WTC11 (cell line): ENCODE data around the gene SCARB2. TPM values are rescaled to one million over a fixed set of nuclear protein-coding genes. Genes with fewer than 3 reads are reported as not detected.

ENCODE experiments used
- ATAC-seq: fragments of 200-7000 bp; cut with Tn5 transposase; 2 replicates; pipeline ENCODE4 v1.10.0; 2021; ENCODE audit warnings: mild to moderate bottlenecking, moderate library complexity
- CTCF ChIA-PET: fragments of 300-600 bp; sonication (Branson Sonifier 250); formaldehyde crosslinking; loops from one replicate; lab custom pipeline; 2021; ENCODE audit warnings: antibody characterized with exemption; lab: Charles Lee
- POLR2A ChIA-PET: fragments of 350-600 bp; sonication (Branson Sonifier 250); formaldehyde crosslinking; loops from one replicate; lab custom pipeline; 2021; ENCODE audit warnings: antibody characterized with exemption; lab: Charles Lee
- DNase-seq: peaks from one replicate; pipeline ENCODE4 v3.0.0; 2021; ENCODE audit warnings: low spot score
- H3K27ac Mint-ChIP-seq: 2 replicates; pipeline ENCODE4 v1.8.0; 2021; ENCODE audit warnings: mixed read lengths
- H3K27me3 Mint-ChIP-seq: 2 replicates; pipeline ENCODE4 v1.8.0; 2021; ENCODE audit warnings: low read depth, mild to moderate bottlenecking, moderate library complexity, mixed read lengths
- H3K36me3 Mint-ChIP-seq: 2 replicates; pipeline ENCODE4 v1.8.0; 2021; ENCODE audit warnings: mixed read lengths
- H3K4me1 Mint-ChIP-seq: 2 replicates; pipeline ENCODE4 v1.8.0; 2022; ENCODE audit warnings: mixed read lengths
- H3K4me3 Mint-ChIP-seq: 2 replicates; pipeline ENCODE4 v1.8.0; 2021; ENCODE audit warnings: mild to moderate bottlenecking, moderate library complexity, mixed read lengths
- H3K9me3 Mint-ChIP-seq: 2 replicates; pipeline ENCODE4 v1.8.0; 2021; ENCODE audit warnings: mixed read lengths
- ESRRA ChIP-seq: sonication (generic); formaldehyde crosslinking; IDR thresholded peaks from 2 replicates; pipeline ENCODE4 v1.8.1; 2022; ENCODE audit warnings: mild to moderate bottlenecking, missing genetic modification reagents, borderline replicate concordance
- FOXJ3 ChIP-seq: sonication (generic); formaldehyde crosslinking; IDR thresholded peaks from 2 replicates; pipeline ENCODE4 v1.9.0; 2021; ENCODE audit warnings: missing genetic modification reagents, mild to moderate bottlenecking, borderline replicate concordance
- GRHL2 ChIP-seq: fragments of 250-450 bp; sonication (Bioruptor Pico); IDR thresholded peaks from 2 replicates; pipeline ENCODE4 v1.8.0; 2022; ENCODE audit warnings: mild to moderate bottlenecking, moderate library complexity; ENCODE audit not compliant: insufficient replicate concordance, severe bottlenecking
- MXD4 ChIP-seq: fragments of 250-450 bp; sonication (Bioruptor Pico); IDR thresholded peaks from 2 replicates; pipeline ENCODE4 v1.8.0; 2021; ENCODE audit warnings: mild to moderate bottlenecking, moderate library complexity, borderline replicate concordance
- SMAD4 ChIP-seq: sonication (generic); formaldehyde crosslinking; IDR thresholded peaks from 2 replicates; pipeline ENCODE4 v1.8.0; 2022; ENCODE audit warnings: mild to moderate bottlenecking, missing genetic modification reagents
- TCF7 ChIP-seq: sonication (generic); formaldehyde crosslinking; IDR thresholded peaks from 2 replicates; pipeline ENCODE4 v1.8.0; 2022; ENCODE audit warnings: mild to moderate bottlenecking, low read depth, missing genetic modification reagents, moderate library complexity
- ZBTB21 ChIP-seq: sonication (generic); formaldehyde crosslinking; IDR thresholded peaks from 2 replicates; pipeline ENCODE4 v1.8.1; 2023; ENCODE audit warnings: mild to moderate bottlenecking, missing genetic modification reagents, borderline replicate concordance
- ZNF219 ChIP-seq: sonication (generic); formaldehyde crosslinking; IDR thresholded peaks from 2 replicates; pipeline ENCODE4 v1.8.0; 2023; ENCODE audit warnings: missing genetic modification reagents, mild to moderate bottlenecking, borderline replicate concordance
- ZNF671 ChIP-seq: fragments of 250-450 bp; sonication (Bioruptor Pico); IDR thresholded peaks from 2 replicates; pipeline ENCODE4 v1.8.0; 2021; ENCODE audit warnings: mild to moderate bottlenecking
- total RNA-seq: library from RNA; stranded (reverse); gene quantifications from 3 replicates; pipeline ENCODE4 v1.2.3, GENCODE V29; 2021
- TF ChIP-seq, protein P1 (sequence below): fragments of 250-450 bp; sonication (Bioruptor Pico); IDR thresholded peaks from 2 replicates; pipeline ENCODE4 v1.8.0; 2021; ENCODE audit warnings: mild to moderate bottlenecking
- TF ChIP-seq, protein P2 (sequence below): sonication (generic); formaldehyde crosslinking; IDR thresholded peaks from 2 replicates; pipeline ENCODE4 v1.8.0; 2023; ENCODE audit warnings: missing genetic modification reagents, mild to moderate bottlenecking, borderline replicate concordance
- TF ChIP-seq, protein P3 (sequence below): sonication (generic); formaldehyde crosslinking; conservative IDR thresholded peaks from 2 replicates; pipeline ENCODE4 v1.8.1; 2023; ENCODE audit warnings: mild to moderate bottlenecking, low read depth, missing genetic modification reagents, moderate library complexity
- TF ChIP-seq, protein P4 (sequence below): sonication (generic); formaldehyde crosslinking; IDR thresholded peaks from 2 replicates; pipeline ENCODE4 v1.8.0; 2022; ENCODE audit warnings: missing genetic modification reagents
- TF ChIP-seq, protein P5 (sequence below): sonication (generic); formaldehyde crosslinking; IDR thresholded peaks from 2 replicates; pipeline ENCODE4 v1.8.0; 2022; ENCODE audit warnings: mild to moderate bottlenecking, missing genetic modification reagents
- TF ChIP-seq, protein P6 (sequence below): sonication (generic); formaldehyde crosslinking; IDR thresholded peaks from 2 replicates; pipeline ENCODE4 v1.8.1; 2022; ENCODE audit warnings: mild to moderate bottlenecking, moderate library complexity, missing genetic modification reagents
- TF ChIP-seq, protein P7 (sequence below): fragments of 250-450 bp; sonication (Bioruptor Pico); IDR thresholded peaks from 2 replicates; pipeline ENCODE4 v2.1.2; 2022; ENCODE audit warnings: mild to moderate bottlenecking, moderate library complexity

The SCARB2 gene
- total RNA-seq, 1 experiment from 2014 or later: 38.0 TPM

DNA sequence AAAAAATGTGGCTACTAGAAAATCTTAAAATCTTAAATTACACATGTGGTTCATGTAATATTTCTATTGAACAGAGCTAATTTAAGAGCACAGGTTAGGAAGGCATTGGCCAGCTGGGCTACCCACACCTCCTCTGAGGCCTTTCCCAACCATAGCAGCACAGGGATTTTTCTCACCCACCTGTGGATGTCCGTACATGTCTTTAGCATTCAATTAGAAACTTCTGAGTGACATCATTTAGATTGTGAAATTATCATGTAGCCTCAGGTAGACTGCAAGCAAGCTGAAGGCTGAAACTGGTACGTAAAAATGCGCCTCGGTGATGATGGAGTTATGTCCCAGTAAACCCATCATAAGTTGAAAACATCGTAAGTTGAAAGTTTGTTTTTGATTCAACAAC, 31.2 kb downstream of the SCARB2 start:
- H3K4me3 Mint-ChIP-seq: no peak overlapping the region
- no peaks in the 10 kb centered on the region for H3K4me1 Mint-ChIP-seq
- no peaks in the 10 kb centered on the region for H3K36me3 Mint-ChIP-seq
- no peak overlapping the region for H3K27ac Mint-ChIP-seq
- DNase-seq: no peak
- ChIA-PET CTCF (interaction anchor here (0.7 kb wide), 1 partner anchor 196 kb away, joined by 3 read pairs; no protein-coding TSS in a partner anchor), POLR2A (no interaction called here)
- no peaks in the 10 kb centered on the region for H3K9me3 Mint-ChIP-seq
- TF ChIP-seq FOXJ3 (CRISPR knock-in tag) (no peak), ZBTB21 (CRISPR knock-in tag) (no peak), ZNF671 (no peak), ZNF219 (CRISPR knock-in tag) (no peak), SMAD4 (no peak), GRHL2 (CRISPR knock-in tag) (no peak), TCF7 (CRISPR knock-in tag) (no peak), ESRRA (CRISPR knock-in tag) (no peak), MXD4 (CRISPR knock-in tag) (no peak)
- TF ChIP-seq, protein P1, sequence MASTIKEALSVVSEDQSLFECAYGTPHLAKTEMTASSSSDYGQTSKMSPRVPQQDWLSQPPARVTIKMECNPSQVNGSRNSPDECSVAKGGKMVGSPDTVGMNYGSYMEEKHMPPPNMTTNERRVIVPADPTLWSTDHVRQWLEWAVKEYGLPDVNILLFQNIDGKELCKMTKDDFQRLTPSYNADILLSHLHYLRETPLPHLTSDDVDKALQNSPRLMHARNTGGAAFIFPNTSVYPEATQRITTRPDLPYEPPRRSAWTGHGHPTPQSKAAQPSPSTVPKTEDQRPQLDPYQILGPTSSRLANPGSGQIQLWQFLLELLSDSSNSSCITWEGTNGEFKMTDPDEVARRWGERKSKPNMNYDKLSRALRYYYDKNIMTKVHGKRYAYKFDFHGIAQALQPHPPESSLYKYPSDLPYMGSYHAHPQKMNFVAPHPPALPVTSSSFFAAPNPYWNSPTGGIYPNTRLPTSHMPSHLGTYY (CRISPR knock-in tag): no peak
- TF ChIP-seq, protein P2, sequence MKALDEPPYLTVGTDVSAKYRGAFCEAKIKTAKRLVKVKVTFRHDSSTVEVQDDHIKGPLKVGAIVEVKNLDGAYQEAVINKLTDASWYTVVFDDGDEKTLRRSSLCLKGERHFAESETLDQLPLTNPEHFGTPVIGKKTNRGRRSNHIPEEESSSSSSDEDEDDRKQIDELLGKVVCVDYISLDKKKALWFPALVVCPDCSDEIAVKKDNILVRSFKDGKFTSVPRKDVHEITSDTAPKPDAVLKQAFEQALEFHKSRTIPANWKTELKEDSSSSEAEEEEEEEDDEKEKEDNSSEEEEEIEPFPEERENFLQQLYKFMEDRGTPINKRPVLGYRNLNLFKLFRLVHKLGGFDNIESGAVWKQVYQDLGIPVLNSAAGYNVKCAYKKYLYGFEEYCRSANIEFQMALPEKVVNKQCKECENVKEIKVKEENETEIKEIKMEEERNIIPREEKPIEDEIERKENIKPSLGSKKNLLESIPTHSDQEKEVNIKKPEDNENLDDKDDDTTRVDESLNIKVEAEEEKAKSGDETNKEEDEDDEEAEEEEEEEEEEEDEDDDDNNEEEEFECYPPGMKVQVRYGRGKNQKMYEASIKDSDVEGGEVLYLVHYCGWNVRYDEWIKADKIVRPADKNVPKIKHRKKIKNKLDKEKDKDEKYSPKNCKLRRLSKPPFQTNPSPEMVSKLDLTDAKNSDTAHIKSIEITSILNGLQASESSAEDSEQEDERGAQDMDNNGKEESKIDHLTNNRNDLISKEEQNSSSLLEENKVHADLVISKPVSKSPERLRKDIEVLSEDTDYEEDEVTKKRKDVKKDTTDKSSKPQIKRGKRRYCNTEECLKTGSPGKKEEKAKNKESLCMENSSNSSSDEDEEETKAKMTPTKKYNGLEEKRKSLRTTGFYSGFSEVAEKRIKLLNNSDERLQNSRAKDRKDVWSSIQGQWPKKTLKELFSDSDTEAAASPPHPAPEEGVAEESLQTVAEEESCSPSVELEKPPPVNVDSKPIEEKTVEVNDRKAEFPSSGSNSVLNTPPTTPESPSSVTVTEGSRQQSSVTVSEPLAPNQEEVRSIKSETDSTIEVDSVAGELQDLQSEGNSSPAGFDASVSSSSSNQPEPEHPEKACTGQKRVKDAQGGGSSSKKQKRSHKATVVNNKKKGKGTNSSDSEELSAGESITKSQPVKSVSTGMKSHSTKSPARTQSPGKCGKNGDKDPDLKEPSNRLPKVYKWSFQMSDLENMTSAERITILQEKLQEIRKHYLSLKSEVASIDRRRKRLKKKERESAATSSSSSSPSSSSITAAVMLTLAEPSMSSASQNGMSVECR (CRISPR knock-in tag): no peak
- TF ChIP-seq, protein P3, sequence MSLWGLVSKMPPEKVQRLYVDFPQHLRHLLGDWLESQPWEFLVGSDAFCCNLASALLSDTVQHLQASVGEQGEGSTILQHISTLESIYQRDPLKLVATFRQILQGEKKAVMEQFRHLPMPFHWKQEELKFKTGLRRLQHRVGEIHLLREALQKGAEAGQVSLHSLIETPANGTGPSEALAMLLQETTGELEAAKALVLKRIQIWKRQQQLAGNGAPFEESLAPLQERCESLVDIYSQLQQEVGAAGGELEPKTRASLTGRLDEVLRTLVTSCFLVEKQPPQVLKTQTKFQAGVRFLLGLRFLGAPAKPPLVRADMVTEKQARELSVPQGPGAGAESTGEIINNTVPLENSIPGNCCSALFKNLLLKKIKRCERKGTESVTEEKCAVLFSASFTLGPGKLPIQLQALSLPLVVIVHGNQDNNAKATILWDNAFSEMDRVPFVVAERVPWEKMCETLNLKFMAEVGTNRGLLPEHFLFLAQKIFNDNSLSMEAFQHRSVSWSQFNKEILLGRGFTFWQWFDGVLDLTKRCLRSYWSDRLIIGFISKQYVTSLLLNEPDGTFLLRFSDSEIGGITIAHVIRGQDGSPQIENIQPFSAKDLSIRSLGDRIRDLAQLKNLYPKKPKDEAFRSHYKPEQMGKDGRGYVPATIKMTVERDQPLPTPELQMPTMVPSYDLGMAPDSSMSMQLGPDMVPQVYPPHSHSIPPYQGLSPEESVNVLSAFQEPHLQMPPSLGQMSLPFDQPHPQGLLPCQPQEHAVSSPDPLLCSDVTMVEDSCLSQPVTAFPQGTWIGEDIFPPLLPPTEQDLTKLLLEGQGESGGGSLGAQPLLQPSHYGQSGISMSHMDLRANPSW (CRISPR knock-in tag): no peak
- TF ChIP-seq, protein P4, sequence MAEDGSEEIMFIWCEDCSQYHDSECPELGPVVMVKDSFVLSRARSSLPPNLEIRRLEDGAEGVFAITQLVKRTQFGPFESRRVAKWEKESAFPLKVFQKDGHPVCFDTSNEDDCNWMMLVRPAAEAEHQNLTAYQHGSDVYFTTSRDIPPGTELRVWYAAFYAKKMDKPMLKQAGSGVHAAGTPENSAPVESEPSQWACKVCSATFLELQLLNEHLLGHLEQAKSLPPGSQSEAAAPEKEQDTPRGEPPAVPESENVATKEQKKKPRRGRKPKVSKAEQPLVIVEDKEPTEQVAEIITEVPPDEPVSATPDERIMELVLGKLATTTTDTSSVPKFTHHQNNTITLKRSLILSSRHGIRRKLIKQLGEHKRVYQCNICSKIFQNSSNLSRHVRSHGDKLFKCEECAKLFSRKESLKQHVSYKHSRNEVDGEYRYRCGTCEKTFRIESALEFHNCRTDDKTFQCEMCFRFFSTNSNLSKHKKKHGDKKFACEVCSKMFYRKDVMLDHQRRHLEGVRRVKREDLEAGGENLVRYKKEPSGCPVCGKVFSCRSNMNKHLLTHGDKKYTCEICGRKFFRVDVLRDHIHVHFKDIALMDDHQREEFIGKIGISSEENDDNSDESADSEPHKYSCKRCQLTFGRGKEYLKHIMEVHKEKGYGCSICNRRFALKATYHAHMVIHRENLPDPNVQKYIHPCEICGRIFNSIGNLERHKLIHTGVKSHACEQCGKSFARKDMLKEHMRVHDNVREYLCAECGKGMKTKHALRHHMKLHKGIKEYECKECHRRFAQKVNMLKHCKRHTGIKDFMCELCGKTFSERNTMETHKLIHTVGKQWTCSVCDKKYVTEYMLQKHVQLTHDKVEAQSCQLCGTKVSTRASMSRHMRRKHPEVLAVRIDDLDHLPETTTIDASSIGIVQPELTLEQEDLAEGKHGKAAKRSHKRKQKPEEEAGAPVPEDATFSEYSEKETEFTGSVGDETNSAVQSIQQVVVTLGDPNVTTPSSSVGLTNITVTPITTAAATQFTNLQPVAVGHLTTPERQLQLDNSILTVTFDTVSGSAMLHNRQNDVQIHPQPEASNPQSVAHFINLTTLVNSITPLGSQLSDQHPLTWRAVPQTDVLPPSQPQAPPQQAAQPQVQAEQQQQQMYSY (CRISPR knock-in tag): no peak
- TF ChIP-seq, protein P5, sequence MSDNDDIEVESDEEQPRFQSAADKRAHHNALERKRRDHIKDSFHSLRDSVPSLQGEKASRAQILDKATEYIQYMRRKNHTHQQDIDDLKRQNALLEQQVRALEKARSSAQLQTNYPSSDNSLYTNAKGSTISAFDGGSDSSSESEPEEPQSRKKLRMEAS (CRISPR knock-in tag): no peak
- TF ChIP-seq, protein P6, sequence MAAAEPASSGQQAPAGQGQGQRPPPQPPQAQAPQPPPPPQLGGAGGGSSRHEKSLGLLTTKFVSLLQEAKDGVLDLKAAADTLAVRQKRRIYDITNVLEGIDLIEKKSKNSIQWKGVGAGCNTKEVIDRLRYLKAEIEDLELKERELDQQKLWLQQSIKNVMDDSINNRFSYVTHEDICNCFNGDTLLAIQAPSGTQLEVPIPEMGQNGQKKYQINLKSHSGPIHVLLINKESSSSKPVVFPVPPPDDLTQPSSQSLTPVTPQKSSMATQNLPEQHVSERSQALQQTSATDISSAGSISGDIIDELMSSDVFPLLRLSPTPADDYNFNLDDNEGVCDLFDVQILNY (CRISPR knock-in tag): no peak
- TF ChIP-seq, protein P7, sequence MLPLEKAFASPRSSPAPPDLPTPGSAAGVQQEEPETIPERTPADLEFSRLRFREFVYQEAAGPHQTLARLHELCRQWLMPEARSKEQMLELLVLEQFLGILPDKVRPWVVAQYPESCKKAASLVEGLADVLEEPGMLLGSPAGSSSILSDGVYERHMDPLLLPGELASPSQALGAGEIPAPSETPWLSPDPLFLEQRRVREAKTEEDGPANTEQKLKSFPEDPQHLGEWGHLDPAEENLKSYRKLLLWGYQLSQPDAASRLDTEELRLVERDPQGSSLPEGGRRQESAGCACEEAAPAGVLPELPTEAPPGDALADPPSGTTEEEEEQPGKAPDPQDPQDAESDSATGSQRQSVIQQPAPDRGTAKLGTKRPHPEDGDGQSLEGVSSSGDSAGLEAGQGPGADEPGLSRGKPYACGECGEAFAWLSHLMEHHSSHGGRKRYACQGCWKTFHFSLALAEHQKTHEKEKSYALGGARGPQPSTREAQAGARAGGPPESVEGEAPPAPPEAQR: no peak
- H3K27me3 Mint-ChIP-seq: no peaks in the 10 kb centered on the region
- ATAC-seq: no peak
